NB4 (cell line): ENCODE results near the gene PGF.

ENCODE experiments used
- DNase-seq: peaks from one replicate; pipeline ENCODE4 v3.0.0; 2010; ENCODE audit warnings: low read depth
- H3K4me3 ChIP-seq: one replicate; pipeline ENCODE4 v1.5.1; 2011; ENCODE audit warnings: mild to moderate bottlenecking, low read depth, low read length, moderate library complexity
- MYC ChIP-seq: IDR thresholded peaks from 2 replicates; pipeline ENCODE4 v1.6.1; 2011; ENCODE audit warnings: low read depth, low read length
- POLR2A ChIP-seq: IDR thresholded peaks from 2 replicates; pipeline ENCODE4 v1.6.1; 2011; ENCODE audit warnings: mild to moderate bottlenecking; ENCODE audit not compliant: insufficient read length; ENCODE audit errors: extremely low read depth
- TF ChIP-seq, protein P1 (sequence below): IDR thresholded peaks from one replicate; pipeline ENCODE4 v1.5.1; 2012; ENCODE audit warnings: low read depth, low read length
- TF ChIP-seq, protein P2 (sequence below): IDR thresholded peaks from 2 replicates; pipeline ENCODE4 v1.6.1; 2011; ENCODE audit warnings: low read depth, low read length

Gene PGF

GRCh38 chr14:74949191-74949601 is 6.2 kb downstream of the PGF start:
- TF ChIP-seq, protein P1, sequence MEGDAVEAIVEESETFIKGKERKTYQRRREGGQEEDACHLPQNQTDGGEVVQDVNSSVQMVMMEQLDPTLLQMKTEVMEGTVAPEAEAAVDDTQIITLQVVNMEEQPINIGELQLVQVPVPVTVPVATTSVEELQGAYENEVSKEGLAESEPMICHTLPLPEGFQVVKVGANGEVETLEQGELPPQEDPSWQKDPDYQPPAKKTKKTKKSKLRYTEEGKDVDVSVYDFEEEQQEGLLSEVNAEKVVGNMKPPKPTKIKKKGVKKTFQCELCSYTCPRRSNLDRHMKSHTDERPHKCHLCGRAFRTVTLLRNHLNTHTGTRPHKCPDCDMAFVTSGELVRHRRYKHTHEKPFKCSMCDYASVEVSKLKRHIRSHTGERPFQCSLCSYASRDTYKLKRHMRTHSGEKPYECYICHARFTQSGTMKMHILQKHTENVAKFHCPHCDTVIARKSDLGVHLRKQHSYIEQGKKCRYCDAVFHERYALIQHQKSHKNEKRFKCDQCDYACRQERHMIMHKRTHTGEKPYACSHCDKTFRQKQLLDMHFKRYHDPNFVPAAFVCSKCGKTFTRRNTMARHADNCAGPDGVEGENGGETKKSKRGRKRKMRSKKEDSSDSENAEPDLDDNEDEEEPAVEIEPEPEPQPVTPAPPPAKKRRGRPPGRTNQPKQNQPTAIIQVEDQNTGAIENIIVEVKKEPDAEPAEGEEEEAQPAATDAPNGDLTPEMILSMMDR: no peak
- TF ChIP-seq POLR2A (no peak), MYC (no peak)
- TF ChIP-seq, protein P2, sequence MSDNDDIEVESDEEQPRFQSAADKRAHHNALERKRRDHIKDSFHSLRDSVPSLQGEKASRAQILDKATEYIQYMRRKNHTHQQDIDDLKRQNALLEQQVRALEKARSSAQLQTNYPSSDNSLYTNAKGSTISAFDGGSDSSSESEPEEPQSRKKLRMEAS: no peak
- no peak for DNase-seq
- H3K4me3 ChIP-seq: no peak overlapping the region

DNA sequence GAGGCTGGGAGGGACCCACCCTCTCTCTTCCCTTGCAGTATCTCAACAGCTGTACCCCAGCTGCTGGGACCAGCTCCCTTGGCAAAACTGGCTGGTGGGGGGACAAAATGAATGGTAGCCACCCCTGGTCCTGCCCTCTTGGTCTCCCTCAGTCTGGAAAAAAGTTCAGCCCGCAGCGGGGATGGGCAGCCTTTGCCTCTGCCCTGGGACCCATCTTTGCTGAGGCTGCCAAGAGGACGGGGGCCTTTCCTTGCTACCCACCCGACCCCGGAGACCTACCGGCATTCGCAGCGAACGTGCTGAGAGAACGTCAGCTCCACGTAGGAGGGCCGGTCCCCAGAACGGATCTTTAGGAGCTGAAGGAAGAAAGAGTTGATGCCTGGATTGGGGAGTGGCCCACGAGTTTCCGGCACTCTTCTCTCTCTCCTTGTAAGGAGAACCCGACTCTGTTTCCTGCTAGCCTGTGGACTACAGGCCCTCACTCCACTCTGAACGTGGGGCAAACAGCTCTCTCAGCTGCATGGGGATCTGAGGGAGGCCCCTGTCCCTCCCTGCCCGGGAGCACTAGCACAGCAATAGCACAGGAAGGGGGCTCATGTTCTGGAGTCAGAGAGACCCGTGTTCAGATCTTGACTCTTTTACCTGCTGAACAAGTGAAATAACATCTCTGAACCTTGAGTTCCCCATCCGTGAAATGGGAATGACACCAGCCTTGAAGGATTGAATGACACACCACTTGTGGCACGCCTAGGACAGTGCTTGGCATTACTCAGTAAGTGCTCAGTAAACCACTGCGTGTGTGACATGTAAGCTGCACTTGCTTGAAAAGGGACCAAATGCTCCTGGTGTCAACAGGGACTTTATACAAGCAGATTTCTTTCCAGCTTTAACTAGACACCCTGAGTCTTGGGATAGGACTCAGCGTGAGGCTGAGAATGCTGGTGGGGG is 6.9 kb downstream of the PGF start:
- no peak overlapping the region for H3K4me3 ChIP-seq
- no peak for TF ChIP-seq MYC
- TF ChIP-seq, protein P1: no peak
- TF ChIP-seq POLR2A: no peak
- TF ChIP-seq, protein P2: no peak
- DNase-seq: no peak

GRCh38 chr14:74947353-74948227 is 7.8 kb downstream of the PGF start:
- no peak overlapping the region for H3K4me3 ChIP-seq
- TF ChIP-seq POLR2A (no peak), MYC (no peak)
- TF ChIP-seq, protein P1: no peak
- TF ChIP-seq, protein P2: no peak
- DNase-seq: no peak

- H3K4me3 ChIP-seq: no peak overlapping the region
- DNase-seq: no peak
- TF ChIP-seq, protein P2: no peak
- TF ChIP-seq, protein P1: no peak
- TF ChIP-seq MYC (no peak), POLR2A (no peak)
These were observed 8.6 kb downstream of the PGF start for GRCh38 chr14:74946659-74947281.

DNA sequence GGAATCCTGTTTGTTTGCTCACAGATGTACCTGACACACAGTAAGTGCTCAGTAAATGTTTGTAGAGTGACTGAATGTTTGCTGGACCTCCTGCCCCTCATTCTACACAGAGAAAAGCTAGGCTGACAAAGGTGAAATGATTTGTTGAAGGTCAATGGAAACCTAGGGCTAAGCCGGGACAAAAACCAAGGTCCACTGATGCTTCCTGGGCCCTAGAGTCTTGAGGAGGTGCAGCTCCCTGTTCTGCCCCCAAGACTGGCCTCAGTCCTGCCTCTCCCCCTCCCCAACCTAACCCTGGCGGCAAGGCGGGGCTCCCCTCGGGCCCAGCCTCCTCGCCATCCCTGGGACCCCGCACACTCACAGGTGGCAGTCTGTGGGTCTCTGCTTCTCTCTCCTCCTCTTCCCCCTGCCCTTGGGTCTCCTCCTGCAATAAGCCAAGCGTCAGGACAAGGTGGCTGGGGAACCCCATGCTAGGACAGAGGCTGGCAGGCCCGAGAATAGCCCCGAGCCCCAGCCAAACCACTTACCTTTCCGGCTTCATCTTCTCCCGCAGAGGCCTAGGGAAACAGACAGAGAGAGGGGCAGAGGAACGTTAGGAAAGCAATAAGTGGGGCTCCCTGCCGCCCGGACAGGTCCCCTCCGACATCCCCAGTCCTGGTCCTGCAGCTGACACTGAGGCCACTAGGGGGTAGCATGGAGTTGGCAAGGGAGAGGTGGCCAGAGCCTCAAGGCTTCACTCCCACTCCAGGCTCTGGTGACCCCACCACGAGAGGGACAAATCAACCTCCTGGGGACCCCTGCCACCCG is 9.3 kb downstream of the PGF start:
- DNase-seq: peak; percentile 78
- no peak overlapping the region for H3K4me3 ChIP-seq
- TF ChIP-seq MYC (no peak), POLR2A (no peak)
- TF ChIP-seq, protein P1: peak; percentile 91
- TF ChIP-seq, protein P2: peak; percentile 54; the same call in 1 of the 2 replicates
